PFSK-1 (cell line): Measurements from ENCODE around the gene LRRIQ3.

Experiments used
- POLR2AphosphoS5 ChIP-seq: IDR thresholded peaks from 2 replicates; pipeline ENCODE4 v1.6.1; 2012; ENCODE audit warnings: low read depth, mild to moderate bottlenecking, control low read depth, low read length, moderate library complexity
- SIN3A ChIP-seq: IDR thresholded peaks from 2 replicates; pipeline ENCODE4 v1.6.1; 2012; ENCODE audit warnings: mild to moderate bottlenecking, low read length, moderate library complexity, borderline replicate concordance; ENCODE audit not compliant: insufficient read depth

DNA sequence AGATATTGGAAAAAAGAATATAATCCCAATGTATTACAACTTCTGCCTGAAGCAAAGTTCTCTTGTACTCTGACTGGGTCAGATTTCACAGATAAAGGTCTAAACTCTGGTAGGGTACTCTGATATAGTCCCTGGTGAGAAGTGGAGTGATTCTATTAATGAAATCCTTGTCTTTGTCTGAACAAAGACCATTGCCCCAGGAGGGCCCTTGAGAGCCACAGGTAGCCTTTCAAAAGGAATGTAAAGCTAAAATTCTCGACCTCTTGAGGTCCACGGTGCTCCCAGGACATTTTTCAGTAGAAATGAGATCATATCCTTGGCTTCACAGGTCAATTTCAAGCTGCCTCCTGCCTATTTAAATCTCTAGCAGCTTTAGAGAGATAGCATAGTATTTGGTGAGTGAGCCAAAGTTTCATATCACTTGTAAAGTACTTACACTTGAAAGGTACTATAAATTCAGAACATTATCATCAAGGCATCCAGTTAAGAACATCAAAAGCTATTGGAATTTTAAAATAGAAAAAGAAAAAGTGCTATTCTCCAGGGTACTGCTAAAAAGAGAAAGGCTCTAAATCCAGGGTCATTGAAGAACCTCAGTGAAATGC is 47.3 kb upstream of the LRRIQ3 start:
- TF ChIP-seq POLR2AphosphoS5 (no peak), SIN3A (no peak)
